ENCODE results near the gene MAMDC4. TPM values are rescaled to one million over a fixed set of nuclear protein-coding genes. Genes with fewer than 3 reads are reported as not detected.

Gene MAMDC4
- total RNA-seq, 4 donors from 2014 or later, result 0.89 to 1.4 (median 1.4) TPM

DNA sequence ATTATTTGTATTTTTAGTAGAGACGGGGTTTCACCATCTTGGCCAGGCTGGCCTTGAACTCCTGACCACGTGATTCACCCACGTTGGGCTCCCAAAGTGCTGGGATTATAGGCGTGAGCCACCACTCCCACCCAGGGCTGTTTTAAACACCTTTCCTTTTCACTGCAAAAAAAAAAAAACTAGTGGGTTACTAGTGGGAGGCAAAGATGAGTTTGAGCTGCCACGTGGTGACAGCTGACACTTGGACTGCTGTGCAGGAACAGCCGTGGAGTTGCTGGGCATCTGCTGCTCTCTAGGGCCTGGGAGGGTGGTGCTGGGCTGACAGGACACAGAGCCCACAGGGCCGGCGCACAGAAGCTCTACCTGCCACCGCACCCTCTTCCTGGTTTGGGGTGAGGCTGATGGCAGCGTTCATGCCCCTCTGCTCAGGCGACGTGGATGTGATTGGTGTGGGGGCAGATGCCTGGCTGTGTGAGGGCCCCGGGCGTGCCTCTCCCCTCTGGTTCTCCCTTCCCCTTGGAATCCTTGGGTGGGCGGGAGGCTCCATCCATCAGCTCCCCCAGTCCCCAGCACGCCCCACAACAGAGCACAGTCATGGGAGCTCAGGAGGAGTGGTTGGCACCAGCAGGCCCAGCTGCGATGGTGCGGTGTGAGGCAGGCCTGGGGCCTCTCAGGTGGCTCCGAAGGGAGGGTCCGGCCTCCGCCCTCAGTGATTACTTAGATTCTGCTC is 27.5 kb upstream of the MAMDC4 start:
- DNase-seq (ENCODE audit: low spot score in 2 of 2), result no peak
- WGBS, 2 donors, result 90 to 94% methylated on average over 21 of the region's 21 CpGs
- TF ChIP-seq, protein P1, sequence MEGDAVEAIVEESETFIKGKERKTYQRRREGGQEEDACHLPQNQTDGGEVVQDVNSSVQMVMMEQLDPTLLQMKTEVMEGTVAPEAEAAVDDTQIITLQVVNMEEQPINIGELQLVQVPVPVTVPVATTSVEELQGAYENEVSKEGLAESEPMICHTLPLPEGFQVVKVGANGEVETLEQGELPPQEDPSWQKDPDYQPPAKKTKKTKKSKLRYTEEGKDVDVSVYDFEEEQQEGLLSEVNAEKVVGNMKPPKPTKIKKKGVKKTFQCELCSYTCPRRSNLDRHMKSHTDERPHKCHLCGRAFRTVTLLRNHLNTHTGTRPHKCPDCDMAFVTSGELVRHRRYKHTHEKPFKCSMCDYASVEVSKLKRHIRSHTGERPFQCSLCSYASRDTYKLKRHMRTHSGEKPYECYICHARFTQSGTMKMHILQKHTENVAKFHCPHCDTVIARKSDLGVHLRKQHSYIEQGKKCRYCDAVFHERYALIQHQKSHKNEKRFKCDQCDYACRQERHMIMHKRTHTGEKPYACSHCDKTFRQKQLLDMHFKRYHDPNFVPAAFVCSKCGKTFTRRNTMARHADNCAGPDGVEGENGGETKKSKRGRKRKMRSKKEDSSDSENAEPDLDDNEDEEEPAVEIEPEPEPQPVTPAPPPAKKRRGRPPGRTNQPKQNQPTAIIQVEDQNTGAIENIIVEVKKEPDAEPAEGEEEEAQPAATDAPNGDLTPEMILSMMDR (IDR thresholded peaks at IDR 0.05), result no peak
- no peak for TF ChIP-seq POLR2A (IDR thresholded peaks at IDR 0.05)
- intact Hi-C loops (cut with DNase I; ENCODE audit: low total_unique reads), result no loop called here
- H3K4me3 ChIP-seq (ENCODE audit: low read depth, poor library complexity, severe bottlenecking), result no peak overlapping the region

DNA sequence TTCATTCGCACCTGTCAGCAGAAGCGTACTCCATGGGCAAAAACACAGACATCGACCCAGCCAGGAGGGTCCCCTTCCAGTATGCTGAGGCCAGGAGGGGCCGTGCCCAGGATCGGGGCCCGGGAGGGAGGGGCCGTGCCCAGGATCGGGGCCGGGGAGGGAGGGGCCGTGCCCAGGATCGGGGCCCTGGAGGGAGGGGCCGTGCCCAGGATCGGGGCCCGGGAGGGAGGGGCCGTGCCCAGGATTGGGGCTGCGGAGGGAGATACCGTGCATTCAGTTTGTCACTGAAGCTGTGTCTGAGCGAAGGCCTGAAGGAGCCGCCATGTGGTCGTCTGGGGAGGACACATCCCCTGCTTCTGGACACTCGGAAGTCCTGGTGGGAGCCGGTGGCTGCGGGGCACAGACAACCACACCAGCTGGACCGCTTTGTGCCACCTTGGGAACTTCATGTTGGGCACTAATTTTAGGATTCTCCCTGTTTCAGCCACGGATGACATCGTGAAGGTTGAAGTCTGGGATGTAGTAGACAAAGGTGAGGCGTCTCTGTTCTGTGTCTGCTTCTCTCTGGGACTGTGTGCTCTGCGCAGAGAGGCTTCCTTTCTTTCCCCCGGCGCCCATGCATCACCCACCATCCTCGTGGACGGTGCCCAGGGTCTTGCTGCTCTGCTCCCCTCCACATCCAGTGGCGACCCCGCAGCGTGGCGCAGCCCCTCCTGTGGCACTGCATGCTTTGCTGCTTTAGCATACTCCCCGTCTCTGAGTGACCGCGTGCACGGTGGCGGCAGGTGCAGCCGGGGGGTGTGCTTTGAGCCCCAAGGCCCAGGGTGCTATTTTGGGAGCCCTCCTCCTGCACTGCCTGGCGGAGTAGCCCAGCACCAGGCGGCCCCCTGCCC is 26.6 kb upstream of the MAMDC4 start:
- no peak for TF ChIP-seq POLR2A (IDR thresholded peaks at IDR 0.05)
- TF ChIP-seq, protein P1 (IDR thresholded peaks at IDR 0.05), result no peak
- H3K4me3 ChIP-seq (ENCODE audit: low read depth, poor library complexity, severe bottlenecking), result no peak overlapping the region
- intact Hi-C loops (cut with DNase I; ENCODE audit: low total_unique reads), result no loop called here
- 92 to 93% methylated on average over 37 to 44 of the region's 44 CpGs for WGBS, 2 donors
- no peak for DNase-seq (ENCODE audit: low spot score in 2 of 2)

DNA sequence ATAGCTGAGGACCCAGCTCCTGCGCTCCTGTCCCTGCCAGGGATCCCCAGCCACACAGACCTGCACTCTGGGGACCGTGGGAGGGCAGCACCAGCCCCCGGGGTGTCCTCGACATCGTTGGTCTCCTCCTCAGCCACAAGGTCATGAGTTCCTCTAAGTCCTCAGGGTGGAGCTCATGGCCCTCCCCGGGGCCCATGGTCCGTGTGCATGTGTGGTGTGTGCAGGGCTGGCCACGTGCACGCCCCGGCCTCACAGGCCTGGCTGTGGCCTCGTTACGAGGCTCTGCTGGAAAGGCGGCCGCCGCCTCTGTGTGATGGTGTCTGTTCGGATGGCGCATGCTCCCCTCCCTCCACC is 26.0 kb upstream of the MAMDC4 start:
- TF ChIP-seq, protein P1 (IDR thresholded peaks at IDR 0.05), result no peak
- no peak for TF ChIP-seq POLR2A (IDR thresholded peaks at IDR 0.05)
- intact Hi-C loops (cut with DNase I; ENCODE audit: low total_unique reads), result no loop called here
- no peak for DNase-seq (ENCODE audit: low spot score in 2 of 2)
- H3K4me3 ChIP-seq (ENCODE audit: low read depth, poor library complexity, severe bottlenecking), result no peak overlapping the region
- WGBS, 2 donors, result 92 to 97% methylated on average over 15 to 17 of the region's 17 CpGs

DNA sequence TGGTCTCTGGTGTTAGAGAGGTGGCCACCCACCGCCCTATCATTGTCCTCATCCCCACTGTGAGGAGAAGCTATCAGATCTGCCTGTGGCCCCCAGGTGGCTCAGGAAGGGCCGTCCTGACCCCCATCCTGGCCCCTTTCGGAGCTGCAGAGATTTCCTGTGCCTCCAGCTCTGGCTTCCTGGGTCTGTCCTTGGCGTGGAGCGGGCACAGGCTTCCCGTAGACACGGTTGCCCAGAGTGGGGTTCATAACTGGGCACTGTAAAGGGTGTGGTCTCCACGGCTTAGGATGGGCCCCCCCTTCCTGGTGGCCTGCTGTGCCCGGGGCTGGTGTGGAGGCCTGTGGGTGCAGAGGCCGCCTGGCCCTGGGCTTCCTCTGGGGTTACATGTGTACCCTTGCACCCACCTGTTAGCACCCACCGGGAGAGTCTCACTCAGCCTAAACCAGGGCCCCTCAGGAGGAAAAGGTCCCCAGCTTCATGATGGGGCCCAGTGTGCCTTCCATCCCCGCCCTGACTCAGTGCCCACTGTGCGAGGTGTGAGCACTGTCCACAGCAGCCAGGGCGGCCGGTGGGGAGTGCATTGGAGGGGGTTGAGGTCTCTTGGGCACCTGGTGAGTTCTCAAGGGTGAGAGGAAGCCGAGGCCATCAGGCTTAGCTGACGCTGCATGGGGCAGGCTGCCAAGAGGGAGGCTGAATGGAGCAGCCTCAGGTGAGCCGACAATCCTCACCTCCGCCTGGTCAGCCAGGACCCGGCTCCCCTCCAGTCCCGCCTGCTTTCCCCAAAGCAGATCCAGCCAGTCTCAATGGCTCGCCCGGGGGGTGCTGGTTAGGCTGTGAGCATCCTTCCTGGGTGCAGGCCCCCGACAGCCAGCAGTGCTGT is 25.2 kb upstream of the MAMDC4 start:
- DNase-seq (ENCODE audit: low spot score in 2 of 2), result no peak
- WGBS, 2 donors, result 89 to 92% methylated on average over 13 to 23 of the region's 24 CpGs
- no peak for TF ChIP-seq POLR2A (IDR thresholded peaks at IDR 0.05)
- TF ChIP-seq, protein P1 (IDR thresholded peaks at IDR 0.05), result no peak
- intact Hi-C loops (cut with DNase I; ENCODE audit: low total_unique reads), result no loop called here
- H3K4me3 ChIP-seq (ENCODE audit: low read depth, poor library complexity, severe bottlenecking), result no peak overlapping the region

DNA sequence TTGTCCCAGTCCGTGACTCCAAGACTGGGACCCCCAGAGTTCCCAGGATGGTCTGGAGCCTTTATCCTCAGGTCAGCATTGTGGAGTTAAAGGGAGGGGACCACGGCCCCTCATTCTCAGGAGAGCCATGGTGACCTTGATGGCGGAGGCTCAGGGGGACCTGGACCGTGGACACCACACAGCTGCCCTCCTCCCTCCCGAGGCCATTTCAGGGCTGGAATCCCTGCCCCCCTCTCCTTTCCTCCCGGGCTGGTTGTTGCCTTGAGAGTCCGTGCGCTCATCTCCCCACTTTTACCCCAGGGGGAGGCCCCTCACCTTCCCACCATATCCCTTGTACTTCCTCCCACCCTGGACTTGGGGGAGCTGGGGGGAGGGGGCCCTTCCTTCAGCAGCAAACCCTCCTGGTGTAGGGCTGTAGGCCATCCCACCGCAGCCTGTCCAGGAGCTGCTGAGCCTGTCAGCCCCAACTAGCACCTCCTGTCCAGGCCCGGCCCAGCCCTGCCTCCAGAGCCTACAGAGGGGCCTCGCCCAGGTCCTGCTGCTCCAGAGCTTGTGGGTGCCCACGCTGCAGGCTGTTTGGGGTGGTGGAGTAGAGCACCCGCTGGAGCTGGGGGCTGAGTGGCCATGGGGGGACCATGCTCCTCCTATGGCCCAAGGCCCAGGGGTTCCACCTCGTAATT is 24.2 kb upstream of the MAMDC4 start:
- intact Hi-C loops (cut with DNase I; ENCODE audit: low total_unique reads), result no loop called here
- no peak for DNase-seq (ENCODE audit: low spot score in 2 of 2)
- no peak overlapping the region for H3K4me3 ChIP-seq (ENCODE audit: low read depth, poor library complexity, severe bottlenecking)
- TF ChIP-seq POLR2A (IDR thresholded peaks at IDR 0.05), result no peak
- TF ChIP-seq, protein P1 (IDR thresholded peaks at IDR 0.05), result no peak
- 91 to 93% methylated on average over 14 of the region's 14 CpGs for WGBS, 2 donors
